NCI-H345 treated with DMSO at 0.1 percent for 48 hours (cell line): Measurements from ENCODE around the gene TCAIM.

Experiments used
- DNase-seq: peaks from one replicate; lab custom pipeline; 2025; ENCODE audit not compliant: unreplicated experiment; lab: John Stamatoyannopoulos, UW

Gene TCAIM

DNA sequence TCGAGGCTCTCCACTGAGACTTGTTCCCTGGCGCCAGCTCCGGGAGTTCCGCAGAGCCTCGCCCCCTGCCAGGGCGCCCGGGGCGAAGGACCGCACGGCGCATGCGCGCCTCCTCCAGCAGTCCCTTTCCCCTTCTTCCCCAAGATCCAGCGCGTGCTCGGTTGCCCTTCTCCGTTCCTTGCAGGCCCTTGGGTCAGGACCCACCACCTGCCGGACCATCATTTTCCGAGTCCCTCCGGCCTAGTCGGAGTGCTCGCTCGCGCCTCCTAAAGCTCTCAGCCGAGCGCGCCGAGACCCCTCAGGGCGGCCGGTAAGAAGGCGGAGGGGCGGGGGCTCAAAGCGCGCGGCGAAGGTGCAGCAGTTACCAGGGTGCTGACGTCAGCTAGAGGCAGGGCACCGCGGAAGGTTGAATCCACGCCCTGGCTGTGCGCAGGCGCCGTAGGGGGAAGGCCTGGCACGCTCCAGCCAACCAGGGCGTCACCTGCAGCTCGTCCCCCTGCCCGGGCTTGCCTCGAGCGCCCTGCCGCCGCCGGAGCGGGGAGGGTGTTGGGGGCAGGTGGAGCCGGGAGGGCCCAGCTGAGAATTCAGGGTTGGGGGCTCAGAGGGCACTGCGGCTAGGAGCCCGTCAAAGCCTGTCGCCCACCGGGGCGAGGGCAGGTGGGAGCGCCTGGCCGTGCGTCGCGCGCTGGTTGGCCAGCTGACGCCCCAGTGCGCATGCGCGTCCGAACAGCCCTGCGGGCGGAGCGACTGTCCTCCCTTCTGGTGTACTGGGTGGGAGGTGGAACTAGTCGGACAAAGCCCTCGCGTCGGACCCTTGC lies at the start of gene TCAIM:
Gene TCAIM (plus strand): TSS at position 757 of the 818 bp plus-strand sequence. CDS start 16,017 bp downstream, outside the sequence.
- DNase-seq, result peak; percentile 85

- no peak for DNase-seq
Measured at GRCh38 chr3:44289882-44290462, 48.6 kb upstream of the TCAIM start.

DNA sequence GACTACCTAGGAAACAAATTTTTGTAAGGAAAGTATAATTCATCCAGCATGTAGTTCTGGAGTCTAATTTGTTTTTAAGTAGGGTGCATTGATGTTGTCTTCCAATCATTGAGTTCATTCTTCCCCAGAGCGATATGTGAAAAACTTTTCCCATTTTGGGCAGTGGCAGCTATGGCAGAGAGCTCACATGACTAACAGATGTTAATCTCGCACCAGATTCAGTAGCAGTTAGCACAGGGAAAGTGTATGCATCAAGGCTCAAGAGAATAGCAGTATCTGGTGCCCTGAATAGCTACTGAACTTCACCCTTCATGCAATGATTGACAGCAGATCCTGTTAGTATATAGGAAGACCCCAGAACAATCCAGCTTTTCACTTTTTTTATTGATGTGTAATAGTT lies 46.3 kb upstream of the TCAIM start:
- no peak for DNase-seq

- no peak for DNase-seq
Measured at GRCh38 chr3:44292947-44293346, 45.6 kb upstream of the TCAIM start.

- no peak for DNase-seq
Measured at GRCh38 chr3:44297255-44297654, 41.3 kb upstream of the TCAIM start.

- no peak for DNase-seq
Measured at GRCh38 chr3:44301746-44302145, 36.8 kb upstream of the TCAIM start.

DNA sequence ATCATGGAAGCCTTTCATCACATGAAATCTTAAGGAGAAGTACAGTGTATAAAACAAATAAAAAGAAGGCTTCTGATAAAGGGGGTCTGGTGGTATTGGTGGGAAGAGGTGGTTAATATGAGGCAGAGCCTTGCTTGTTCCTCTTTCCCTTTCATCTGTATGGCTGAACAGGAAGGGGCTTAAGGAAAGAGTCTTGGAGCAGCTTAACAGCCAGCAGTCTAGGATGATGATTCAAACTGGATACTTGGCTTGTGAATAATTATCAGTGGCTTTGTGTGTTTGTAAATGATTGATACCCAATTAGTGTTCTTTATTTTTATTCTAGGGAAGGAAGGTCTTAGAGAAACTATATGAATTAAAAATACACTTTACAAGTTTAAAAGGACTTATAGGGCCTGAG lies 29.1 kb upstream of the TCAIM start:
- DNase-seq, result no peak

- no peak for DNase-seq
Measured at GRCh38 chr3:44318891-44319311, 19.7 kb upstream of the TCAIM start.

GRCh38 chr3:44321335-44321734 lies 17.2 kb upstream of the TCAIM start:
- DNase-seq, result no peak

- DNase-seq, result peak; percentile 51
Measured at GRCh38 chr3:44323341-44323955, 15.1 kb upstream of the TCAIM start.

- DNase-seq, result no peak
Measured at GRCh38 chr3:44324584-44324983, 14.0 kb upstream of the TCAIM start.

DNA sequence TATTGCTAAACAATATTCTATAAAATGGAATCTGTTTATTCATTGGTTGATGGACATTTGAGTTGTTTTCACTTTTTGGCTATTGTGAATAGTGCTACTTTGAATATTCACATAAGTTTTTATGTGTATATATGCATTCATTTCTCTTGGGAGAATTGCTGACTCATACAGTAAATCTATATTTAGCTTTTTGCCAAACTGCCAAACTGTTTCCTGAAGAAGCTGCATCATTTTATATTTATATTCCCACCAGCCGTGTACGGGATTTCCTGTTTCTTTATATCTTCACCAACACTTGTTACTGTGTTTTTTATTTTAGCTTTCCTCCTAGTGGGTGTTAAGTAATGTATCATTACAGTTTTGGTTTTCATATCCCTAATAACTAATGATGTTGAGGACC lies 12.5 kb upstream of the TCAIM start:
- DNase-seq, result no peak

GRCh38 chr3:44326515-44326914 lies 12.1 kb upstream of the TCAIM start:
- DNase-seq, result no peak

GRCh38 chr3:44329946-44330345 lies 8.6 kb upstream of the TCAIM start:
- DNase-seq, result no peak

DNA sequence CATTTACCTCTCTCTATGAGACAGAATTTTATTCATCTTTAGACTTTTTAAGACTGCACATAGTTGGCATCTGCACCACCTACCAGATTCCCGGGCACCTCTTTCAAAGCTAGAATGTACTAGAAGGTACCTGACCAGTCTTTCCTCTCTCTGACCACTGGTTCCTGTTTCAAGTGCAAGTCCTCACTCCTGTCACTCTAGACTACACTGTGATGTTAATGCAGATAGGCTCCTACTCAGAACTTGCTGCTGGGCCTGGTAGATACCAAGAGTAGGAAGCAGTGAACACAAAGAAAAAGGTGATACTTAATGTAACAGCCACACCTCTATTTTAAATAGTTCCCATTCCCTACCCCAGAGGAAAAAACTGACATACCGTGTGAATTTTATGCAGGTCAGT lies 8.1 kb upstream of the TCAIM start:
- no peak for DNase-seq

GRCh38 chr3:44334326-44334725 lies 4.2 kb upstream of the TCAIM start:
- DNase-seq, result no peak

DNA sequence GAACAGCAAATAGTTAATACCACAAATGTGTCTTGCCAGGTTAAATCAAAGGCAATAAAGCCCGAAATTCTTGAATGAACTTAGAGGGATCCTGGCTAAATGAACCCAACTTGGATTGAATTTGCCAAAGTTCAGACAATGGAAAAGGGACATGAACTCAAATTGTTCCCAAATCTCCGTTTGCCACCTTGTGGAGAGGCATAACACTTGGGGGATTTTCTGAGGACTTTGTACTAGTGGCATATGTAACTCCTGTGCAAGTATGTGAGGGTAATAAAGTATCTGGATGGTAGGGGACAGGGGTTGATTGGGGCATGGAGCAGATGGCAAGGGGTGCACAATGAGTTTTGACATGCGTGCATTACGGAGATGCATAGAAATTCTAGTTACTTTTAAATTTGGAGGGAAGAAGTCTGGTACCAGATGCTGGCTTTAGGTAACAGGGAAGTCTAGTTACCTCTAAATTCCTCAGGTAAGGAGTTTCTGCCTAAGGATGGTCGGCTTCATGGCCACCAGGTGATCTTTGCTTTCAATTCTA lies 1.2 kb upstream of the TCAIM start:
- DNase-seq, result no peak

DNA sequence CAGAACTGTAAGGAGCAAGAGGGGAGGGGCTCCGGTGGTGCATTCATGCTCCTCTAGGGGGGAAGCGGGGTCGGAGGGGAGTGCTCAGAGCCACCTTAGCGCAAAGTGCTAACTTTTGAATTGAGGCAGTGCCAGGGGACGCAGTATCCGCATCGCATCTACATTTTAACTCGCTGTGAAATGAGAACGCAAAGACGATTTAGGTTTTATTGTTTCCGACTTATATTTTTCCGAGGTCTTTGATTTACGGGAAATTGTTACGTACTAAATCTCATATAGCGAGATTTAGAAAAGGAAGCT lies 212 bp downstream of the TCAIM start:
- no peak for DNase-seq

DNA sequence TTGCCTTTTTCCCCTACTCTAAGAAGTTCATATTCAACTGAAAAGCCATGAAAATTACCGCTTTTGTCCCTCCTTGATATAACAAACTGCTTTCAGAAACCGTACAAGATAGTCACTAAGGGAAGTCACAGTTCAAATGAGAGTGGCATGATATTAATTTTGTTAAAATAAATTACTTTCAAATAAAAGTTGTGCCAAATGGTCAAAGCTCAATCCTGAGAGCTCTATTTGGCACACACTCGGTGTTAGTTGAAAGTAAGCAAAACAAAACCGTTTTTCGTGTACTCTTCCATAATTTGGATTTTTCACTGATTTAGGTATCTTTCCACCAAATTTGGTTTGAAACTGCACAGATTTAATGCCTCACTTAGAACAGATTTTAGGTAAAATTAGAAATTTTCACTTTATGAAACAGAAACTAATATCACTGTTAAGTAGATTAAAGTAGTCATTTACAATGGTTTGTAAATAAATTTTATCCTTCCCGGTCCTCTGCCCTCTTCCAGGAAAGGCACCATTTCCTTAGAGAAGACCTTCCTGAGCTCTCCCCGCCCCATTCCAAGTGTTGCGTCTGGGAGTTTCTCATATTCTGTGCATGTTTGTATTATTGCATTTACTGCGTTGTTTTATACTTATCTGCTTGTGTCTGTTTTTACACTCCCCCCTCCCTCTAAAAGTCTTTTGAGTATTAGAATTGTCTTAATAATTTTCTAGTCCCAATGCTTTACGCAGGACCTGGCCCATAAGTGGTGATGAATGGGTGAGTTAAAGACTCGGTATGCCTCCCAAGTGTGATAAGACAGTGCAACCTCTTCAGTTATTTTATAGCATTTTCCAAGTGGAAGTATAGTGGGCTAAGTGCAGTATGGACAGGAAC lies 853 bp downstream of the TCAIM start:
- no peak for DNase-seq

DNA sequence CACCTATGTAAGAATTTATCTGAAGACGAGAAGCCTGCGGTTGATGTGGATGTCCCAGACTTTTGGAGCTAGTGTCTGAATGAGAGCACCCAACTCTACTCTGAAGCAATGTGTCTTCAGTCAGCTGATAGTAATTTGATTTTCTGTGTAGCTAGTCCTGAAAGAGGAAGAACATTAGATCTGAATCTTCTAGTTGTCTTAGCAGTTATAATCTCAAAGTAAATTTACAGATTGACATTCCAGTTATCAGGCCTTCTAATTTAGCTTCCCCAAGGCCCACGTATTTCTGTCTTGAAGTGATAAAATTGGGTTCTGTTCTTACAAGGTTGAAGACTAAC lies 1.5 kb downstream of the TCAIM start:
- no peak for DNase-seq

DNA sequence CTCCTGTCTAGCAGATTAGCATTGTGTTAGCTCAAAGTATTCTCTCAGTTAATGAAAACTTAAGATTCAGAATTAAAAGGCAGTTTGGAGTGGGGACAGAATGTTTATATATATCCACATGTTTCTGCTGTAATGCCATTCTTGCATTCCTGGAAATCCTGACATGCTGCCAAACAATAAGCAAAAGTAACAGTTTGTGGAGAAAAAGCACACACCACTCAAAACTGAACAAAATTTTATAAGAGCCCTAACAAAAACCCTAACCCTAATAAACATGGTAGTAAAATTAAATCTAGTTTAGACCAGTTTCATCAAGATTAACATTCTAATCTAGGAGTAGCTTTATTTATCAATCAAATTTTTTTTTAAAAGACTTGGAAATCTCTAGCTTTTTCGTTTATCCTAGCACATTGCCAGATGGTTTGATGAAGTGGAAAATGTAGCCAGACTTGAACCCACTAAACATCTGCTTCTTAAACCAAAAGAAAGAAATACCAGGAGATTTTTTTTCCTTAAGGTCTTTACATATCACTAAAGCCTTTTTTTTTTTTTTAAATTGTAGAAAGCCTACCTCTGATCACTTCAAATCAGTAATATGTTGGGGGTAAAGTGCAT lies 3.7 kb downstream of the TCAIM start:
- DNase-seq, result no peak
